Loucy (cell line): ENCODE measurements around the gene DDX39A.

Source experiments
- H2AFZ ChIP-seq: fragments of 200-600 bp; sonication (generic); 2 replicates; pipeline ENCODE4 v1.6.0; 2016; ENCODE audit warnings: antibody characterized with exemption, mild to moderate bottlenecking, low read length, moderate library complexity
- H3F3A ChIP-seq: fragments of 200-600 bp; 2 replicates; pipeline ENCODE4 v1.6.0; 2016; ENCODE audit warnings: antibody characterized with exemption, low read depth, mild to moderate bottlenecking
- H3K27me3 ChIP-seq: fragments of 200-600 bp; sonication (generic); 2 replicates; pipeline ENCODE4 v1.6.1; 2014; ENCODE audit warnings: low read length, mild to moderate bottlenecking; ENCODE audit not compliant: insufficient read depth, poor library complexity, severe bottlenecking
- H3K36me3 ChIP-seq: fragments of 200-600 bp; sonication (generic); 2 replicates; pipeline ENCODE4 v1.6.1; 2016; ENCODE audit warnings: low read length; ENCODE audit not compliant: insufficient read depth
- H3K4me1 ChIP-seq: fragments of 200-600 bp; sonication (generic); 2 replicates; pipeline ENCODE4 v1.5.1; 2014; ENCODE audit warnings: low read length, mild to moderate bottlenecking; ENCODE audit not compliant: insufficient read depth, poor library complexity, severe bottlenecking
- H3K4me2 ChIP-seq: fragments of 200-600 bp; sonication (generic); 2 replicates; pipeline ENCODE4 v1.6.0; 2014; ENCODE audit warnings: antibody characterized with exemption, low read length, low read depth, mild to moderate bottlenecking; ENCODE audit not compliant: poor library complexity, severe bottlenecking
- H3K4me3 ChIP-seq: fragments of 200-600 bp; sonication (generic); 2 replicates; pipeline ENCODE4 v1.5.1; 2014; ENCODE audit warnings: low read length, mild to moderate bottlenecking, mixed read lengths; ENCODE audit not compliant: poor library complexity, severe bottlenecking
- H3K79me2 ChIP-seq: fragments of 200-600 bp; sonication (generic); 2 replicates; pipeline ENCODE4 v1.6.1; 2014; ENCODE audit warnings: low read length; ENCODE audit not compliant: insufficient read depth
- H3K9ac ChIP-seq: fragments of 200-600 bp; sonication (generic); 2 replicates; pipeline ENCODE4 v1.6.0; 2014; ENCODE audit warnings: mild to moderate bottlenecking, low read depth, low read length, moderate library complexity; ENCODE audit not compliant: poor library complexity, severe bottlenecking
- H3K9me2 ChIP-seq: fragments of 200-600 bp; sonication (generic); replicated peaks from 2 replicates; pipeline ENCODE4 v1.6.1; 2016; ENCODE audit warnings: low read depth, low read length, mixed read lengths
- H3K9me3 ChIP-seq: fragments of 200-600 bp; sonication (generic); 2 replicates; pipeline ENCODE4 v1.6.1; 2014; ENCODE audit warnings: mild to moderate bottlenecking, antibody characterized with exemption, low read length, low read depth; ENCODE audit not compliant: insufficient read depth
- H4K20me1 ChIP-seq: fragments of 200-600 bp; sonication (generic); 2 replicates; pipeline ENCODE4 v1.6.0; 2014; ENCODE audit warnings: antibody characterized with exemption, low read length, mild to moderate bottlenecking; ENCODE audit not compliant: insufficient read depth, poor library complexity, severe bottlenecking
- CTCF ChIP-seq: fragments of 200-600 bp; sonication (generic); conservative IDR thresholded peaks from 2 replicates; pipeline ENCODE4 v1.5.1; 2014; ENCODE audit warnings: mild to moderate bottlenecking, antibody characterized with exemption, low read length
- EZH2phosphoT487 ChIP-seq: fragments of 200-600 bp; IDR thresholded peaks from 2 replicates; pipeline ENCODE4 v1.6.1; 2018; ENCODE audit warnings: antibody characterized with exemption, mild to moderate bottlenecking, moderate library complexity, borderline replicate concordance

Gene DDX39A

GRCh38 chr19:14395710-14396336 is 23.3 kb downstream of the DDX39A start:
- H3K9me2 ChIP-seq = no peaks in the 10 kb centered on the region
- no peaks in the 10 kb centered on the region for H4K20me1 ChIP-seq
- no peak for TF ChIP-seq CTCF
- TF ChIP-seq EZH2phosphoT487 = no peak
- no peaks in the 10 kb centered on the region for H3K9me3 ChIP-seq
- peaks cover 27% of the 10 kb centered on the region; the same call in 1 of the 2 replicates for H3K36me3 ChIP-seq
- no peaks in the 10 kb centered on the region for H3K4me1 ChIP-seq
- H3K9ac ChIP-seq = no peak overlapping the region
- H3K4me2 ChIP-seq = no peak overlapping the region
- no peak overlapping the region for H2AFZ ChIP-seq
- no peaks in the 10 kb centered on the region for H3K79me2 ChIP-seq
- H3K27me3 ChIP-seq = no peaks in the 10 kb centered on the region
- no peaks in the 10 kb centered on the region for H3F3A ChIP-seq
- no peak overlapping the region for H3K4me3 ChIP-seq

DNA sequence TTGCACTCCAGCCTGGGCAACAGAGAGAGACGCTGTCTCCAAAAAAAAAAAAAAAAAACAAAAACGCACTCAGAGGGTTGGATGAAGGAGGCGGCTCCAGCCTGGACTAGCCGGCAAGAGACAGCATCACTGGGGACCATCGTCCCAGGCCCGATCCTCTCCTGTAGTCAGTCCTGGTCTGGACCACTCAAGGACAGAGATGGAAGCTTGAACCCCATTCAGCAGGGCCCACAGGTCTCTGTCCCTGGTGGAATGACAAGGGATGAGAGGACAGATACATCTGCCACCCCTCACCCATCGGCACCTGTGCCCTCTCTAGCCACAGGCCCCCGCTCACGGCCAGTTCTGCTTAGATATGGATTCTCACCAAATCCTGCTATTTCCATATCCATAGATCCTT is 23.9 kb downstream of the DDX39A start:
- no peaks in the 10 kb centered on the region for H3K9me2 ChIP-seq
- no peaks in the 10 kb centered on the region for H3K79me2 ChIP-seq
- no peaks in the 10 kb centered on the region for H4K20me1 ChIP-seq
- H3K9ac ChIP-seq = no peak overlapping the region
- H2AFZ ChIP-seq = no peak overlapping the region
- H3K4me1 ChIP-seq = no peaks in the 10 kb centered on the region
- H3K4me3 ChIP-seq = no peak overlapping the region
- no peaks in the 10 kb centered on the region for H3F3A ChIP-seq
- TF ChIP-seq CTCF (no peak), EZH2phosphoT487 (no peak)
- peaks cover 30% of the 10 kb centered on the region; the same call in 1 of the 2 replicates for H3K36me3 ChIP-seq
- no peaks in the 10 kb centered on the region for H3K27me3 ChIP-seq
- H3K9me3 ChIP-seq = no peaks in the 10 kb centered on the region
- no peak overlapping the region for H3K4me2 ChIP-seq

DNA sequence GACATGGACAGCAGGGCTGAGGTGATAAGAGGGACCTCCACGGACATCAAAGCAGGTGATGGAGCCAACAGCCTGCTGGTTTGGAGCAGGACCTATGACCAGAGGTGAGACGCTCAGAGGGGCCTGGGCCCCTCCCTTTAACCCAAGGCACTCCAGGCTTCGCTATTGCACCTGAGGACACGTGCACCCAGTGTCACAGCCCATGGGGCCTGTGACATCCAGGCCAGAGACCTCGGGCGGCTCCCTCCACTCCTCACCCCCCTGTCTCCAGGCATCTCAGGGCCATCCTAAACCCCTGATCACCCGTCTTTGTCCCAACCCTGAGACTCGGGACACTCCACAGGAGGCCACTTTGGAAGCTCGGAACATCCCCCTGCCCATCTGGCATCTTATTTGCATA is 25.0 kb downstream of the DDX39A start:
- Histone ChIP-seq H3K4me3 (no peak overlapping the region), H3K36me3 (peaks cover 30% of the 10 kb centered on the region; the same call in 1 of the 2 replicates)

More for the DNA sequence above, 25.0 kb downstream of the DDX39A start:
- Histone ChIP-seq H4K20me1 (no peaks in the 10 kb centered on the region), H3K9ac (no peak overlapping the region), H2AFZ (no peak overlapping the region), H3K4me1 (no peaks in the 10 kb centered on the region), H3K9me2 (no peaks in the 10 kb centered on the region), H3K79me2 (no peaks in the 10 kb centered on the region), H3K4me2 (no peak overlapping the region), H3K27me3 (no peaks in the 10 kb centered on the region), H3F3A (no peaks in the 10 kb centered on the region), H3K9me3 (no peaks in the 10 kb centered on the region)
- TF ChIP-seq CTCF (no peak), EZH2phosphoT487 (no peak)
